PFSK-1 (cell line): Measurements from ENCODE around the gene CTNNA3.

ENCODE experiments used
- FOXP2 ChIP-seq: optimal IDR thresholded peaks from 2 replicates; pipeline ENCODE3; 2011; ENCODE audit warnings: borderline replicate concordance, control low read depth, inconsistent platforms; ENCODE audit not compliant: insufficient read depth; ENCODE audit errors: extremely low read length, extremely low read depth
- POLR2AphosphoS5 ChIP-seq: IDR thresholded peaks from 2 replicates; pipeline ENCODE4 v1.6.1; 2012; ENCODE audit warnings: low read depth, mild to moderate bottlenecking, control low read depth, low read length, moderate library complexity
- SIN3A ChIP-seq: IDR thresholded peaks from 2 replicates; pipeline ENCODE4 v1.6.1; 2012; ENCODE audit warnings: mild to moderate bottlenecking, low read length, moderate library complexity, borderline replicate concordance; ENCODE audit not compliant: insufficient read depth
- TAF1 ChIP-seq: IDR thresholded peaks from 2 replicates; pipeline ENCODE4 v1.6.1; 2012; ENCODE audit warnings: low read length, control low read depth, borderline replicate concordance; ENCODE audit not compliant: insufficient read depth
- TF ChIP-seq, protein P1 (sequence below), 2 experiments: IDR thresholded peaks; 2 replicates each; pipeline versions ENCODE4 v1.6.1 to v1.8.0; 2011 to 2012; ENCODE audit warnings: low read depth in 2 of 2, low read length in 2 of 2, control low read depth in 1 of 2, inconsistent platforms in 1 of 2, mild to moderate bottlenecking in 1 of 2, moderate library complexity in 1 of 2; ENCODE audit not compliant: insufficient read depth in 1 of 2

Gene CTNNA3

DNA sequence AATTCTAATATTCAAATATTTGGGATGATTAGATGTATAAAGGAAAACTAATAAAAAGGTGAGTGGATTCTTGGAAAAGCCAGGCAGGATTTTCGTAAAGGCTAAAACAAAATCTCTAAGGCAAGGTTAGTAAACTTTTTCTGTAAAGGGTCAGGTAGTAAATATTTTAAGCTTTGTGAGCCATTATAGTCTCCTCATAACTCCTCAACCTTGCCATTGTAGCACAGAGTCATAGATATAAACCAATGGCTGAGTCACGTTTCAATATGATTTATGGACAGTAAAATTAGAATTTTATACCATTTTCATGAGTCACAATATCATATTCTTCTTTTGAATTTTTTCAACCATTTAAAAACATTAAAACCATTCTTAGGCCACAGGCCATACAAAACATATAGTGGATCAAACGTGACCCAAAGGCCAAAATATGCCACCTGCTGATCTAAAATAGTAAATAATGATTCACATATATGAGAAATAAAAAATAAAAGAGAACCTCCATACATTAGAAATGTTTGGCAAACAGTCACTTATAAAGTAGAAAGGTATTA lies 1422.0 kb downstream of the CTNNA3 start:
- TF ChIP-seq, protein P1, sequence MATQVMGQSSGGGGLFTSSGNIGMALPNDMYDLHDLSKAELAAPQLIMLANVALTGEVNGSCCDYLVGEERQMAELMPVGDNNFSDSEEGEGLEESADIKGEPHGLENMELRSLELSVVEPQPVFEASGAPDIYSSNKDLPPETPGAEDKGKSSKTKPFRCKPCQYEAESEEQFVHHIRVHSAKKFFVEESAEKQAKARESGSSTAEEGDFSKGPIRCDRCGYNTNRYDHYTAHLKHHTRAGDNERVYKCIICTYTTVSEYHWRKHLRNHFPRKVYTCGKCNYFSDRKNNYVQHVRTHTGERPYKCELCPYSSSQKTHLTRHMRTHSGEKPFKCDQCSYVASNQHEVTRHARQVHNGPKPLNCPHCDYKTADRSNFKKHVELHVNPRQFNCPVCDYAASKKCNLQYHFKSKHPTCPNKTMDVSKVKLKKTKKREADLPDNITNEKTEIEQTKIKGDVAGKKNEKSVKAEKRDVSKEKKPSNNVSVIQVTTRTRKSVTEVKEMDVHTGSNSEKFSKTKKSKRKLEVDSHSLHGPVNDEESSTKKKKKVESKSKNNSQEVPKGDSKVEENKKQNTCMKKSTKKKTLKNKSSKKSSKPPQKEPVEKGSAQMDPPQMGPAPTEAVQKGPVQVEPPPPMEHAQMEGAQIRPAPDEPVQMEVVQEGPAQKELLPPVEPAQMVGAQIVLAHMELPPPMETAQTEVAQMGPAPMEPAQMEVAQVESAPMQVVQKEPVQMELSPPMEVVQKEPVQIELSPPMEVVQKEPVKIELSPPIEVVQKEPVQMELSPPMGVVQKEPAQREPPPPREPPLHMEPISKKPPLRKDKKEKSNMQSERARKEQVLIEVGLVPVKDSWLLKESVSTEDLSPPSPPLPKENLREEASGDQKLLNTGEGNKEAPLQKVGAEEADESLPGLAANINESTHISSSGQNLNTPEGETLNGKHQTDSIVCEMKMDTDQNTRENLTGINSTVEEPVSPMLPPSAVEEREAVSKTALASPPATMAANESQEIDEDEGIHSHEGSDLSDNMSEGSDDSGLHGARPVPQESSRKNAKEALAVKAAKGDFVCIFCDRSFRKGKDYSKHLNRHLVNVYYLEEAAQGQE (IDR thresholded peaks at IDR 0.05; ENCODE audit: insufficient read depth in 1 of 2, low read depth in 2 of 2, low read length in 2 of 2), result no peak
- TF ChIP-seq FOXP2 (no peak), POLR2AphosphoS5 (no peak)

- TF ChIP-seq TAF1, result no peak
- no peak for TF ChIP-seq SIN3A
- TF ChIP-seq POLR2AphosphoS5, result no peak
- TF ChIP-seq, protein P1 (IDR thresholded peaks at IDR 0.05; ENCODE audit: insufficient read depth in 1 of 2, low read depth in 2 of 2, low read length in 2 of 2), result no peak
- TF ChIP-seq FOXP2, result no peak
Measured at GRCh38 chr10:66265398-66265797, 1430.6 kb downstream of the CTNNA3 start.

DNA sequence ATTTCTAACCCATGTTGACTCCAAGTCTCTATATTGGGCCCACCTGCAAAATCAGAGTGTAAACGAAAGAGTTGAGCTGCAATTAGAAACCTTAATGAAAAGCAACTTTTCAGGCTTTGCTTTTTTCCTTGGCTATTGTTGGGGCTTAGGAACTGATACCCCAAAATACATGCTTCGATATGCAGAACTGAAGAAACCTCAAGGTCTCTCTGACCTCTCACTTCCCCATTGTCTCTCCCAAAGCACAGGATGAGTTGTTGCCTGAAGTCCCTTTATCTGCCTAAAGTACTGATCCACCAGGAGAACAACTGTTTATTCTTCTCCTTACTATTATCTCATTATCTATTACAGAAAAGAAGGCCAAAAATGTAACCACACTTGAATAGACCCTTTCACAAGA lies 1436.2 kb downstream of the CTNNA3 start:
- TF ChIP-seq, protein P1 (IDR thresholded peaks at IDR 0.05; ENCODE audit: insufficient read depth in 1 of 2, low read depth in 2 of 2, low read length in 2 of 2), result no peak
- no peak for TF ChIP-seq POLR2AphosphoS5
- TF ChIP-seq FOXP2, result no peak
- no peak for TF ChIP-seq TAF1
- no peak for TF ChIP-seq SIN3A

DNA sequence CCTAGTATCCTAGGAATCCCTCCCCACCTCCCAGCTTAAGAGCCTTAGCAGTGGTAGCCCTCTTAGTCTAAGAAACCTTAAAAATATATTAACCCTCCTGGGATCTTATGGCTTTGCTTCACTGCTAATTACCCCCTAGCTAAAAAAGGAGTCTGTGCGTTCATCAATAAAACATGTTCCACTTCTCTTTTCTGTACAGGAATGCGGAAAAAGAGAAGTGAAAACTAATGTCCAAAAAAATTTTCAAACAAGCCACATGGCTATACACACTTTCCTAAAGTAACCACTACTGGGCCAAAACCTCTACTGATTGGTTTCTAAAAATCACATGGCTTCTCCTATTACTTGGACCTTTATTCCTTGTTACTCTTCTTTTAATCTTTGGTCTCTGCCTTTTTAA lies 1437.3 kb downstream of the CTNNA3 start:
- no peak for TF ChIP-seq SIN3A
- TF ChIP-seq TAF1, result no peak
- no peak for TF ChIP-seq FOXP2
- TF ChIP-seq, protein P1 (IDR thresholded peaks at IDR 0.05; ENCODE audit: insufficient read depth in 1 of 2, low read depth in 2 of 2, low read length in 2 of 2), result no peak
- no peak for TF ChIP-seq POLR2AphosphoS5

DNA sequence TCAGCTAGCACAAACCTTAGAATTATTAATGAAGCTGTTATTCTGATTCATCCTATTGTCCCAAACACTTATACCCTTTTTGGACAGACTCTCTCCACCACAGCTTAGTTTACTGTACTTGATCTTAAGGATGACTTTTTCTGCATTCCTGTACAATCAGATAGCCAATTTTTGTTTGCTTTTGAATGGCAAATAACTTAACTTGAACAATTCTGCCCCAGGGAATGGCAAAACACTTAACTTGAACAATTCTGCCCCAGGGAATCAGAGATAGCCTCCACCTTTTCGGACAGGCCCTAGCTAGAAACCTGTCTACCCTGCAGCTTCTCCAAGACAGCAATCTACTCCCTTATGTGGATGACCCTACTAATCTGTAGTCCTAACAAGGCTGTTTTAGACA lies 1438.2 kb downstream of the CTNNA3 start:
- TF ChIP-seq TAF1 (no peak), FOXP2 (no peak), SIN3A (no peak), POLR2AphosphoS5 (no peak)
- TF ChIP-seq, protein P1 (IDR thresholded peaks at IDR 0.05; ENCODE audit: insufficient read depth in 1 of 2, low read depth in 2 of 2, low read length in 2 of 2), result no peak
